Vagina (tissue), 2 donors: ENCODE data around the gene ZNF133.

Source experiments
- CTCF ChIP-seq, 3 experiments: fragments of 450-650 bp in 2 of 3; fragments of 200-600 bp in 1 of 3; sonication (generic) in 1 of 3; IDR thresholded peaks; one replicate each; pipeline ENCODE4 v1.5.1; 2017 to 2019; ENCODE audit warnings: antibody characterized with exemption in 3 of 3, mild to moderate bottlenecking in 2 of 3, moderate library complexity in 2 of 3
- POLR2A ChIP-seq, 2 donors: fragments of 450-650 bp; IDR thresholded peaks; one replicate each; pipeline ENCODE4 v1.6.1; 2017; ENCODE audit warnings: antibody characterized with exemption in 2 of 2, mild to moderate bottlenecking in 2 of 2, moderate library complexity in 2 of 2
- POLR2AphosphoS5 ChIP-seq, 2 donors: sonication (generic); formaldehyde crosslinking; IDR thresholded peaks; one replicate each; pipeline ENCODE4 v1.9.0; 2017; ENCODE audit warnings: antibody characterized with exemption in 2 of 2, mild to moderate bottlenecking in 2 of 2, low read depth in 1 of 2; ENCODE audit not compliant: insufficient read depth in 1 of 2

- TF ChIP-seq CTCF (IDR thresholded peaks at IDR 0.05) (no peak), POLR2A (IDR thresholded peaks at IDR 0.05) (peak in 1 of 2 donors; percentile 63), POLR2AphosphoS5 (IDR thresholded peaks at IDR 0.05; ENCODE audit: insufficient read depth in 1 of 2, low read depth in 1 of 2) (peak; percentile 94)
These were observed at the start of gene ZNF133 for GRCh38 chr20:18287915-18288748.
